ENCODE measurements around the gene FGD2.

DNA sequence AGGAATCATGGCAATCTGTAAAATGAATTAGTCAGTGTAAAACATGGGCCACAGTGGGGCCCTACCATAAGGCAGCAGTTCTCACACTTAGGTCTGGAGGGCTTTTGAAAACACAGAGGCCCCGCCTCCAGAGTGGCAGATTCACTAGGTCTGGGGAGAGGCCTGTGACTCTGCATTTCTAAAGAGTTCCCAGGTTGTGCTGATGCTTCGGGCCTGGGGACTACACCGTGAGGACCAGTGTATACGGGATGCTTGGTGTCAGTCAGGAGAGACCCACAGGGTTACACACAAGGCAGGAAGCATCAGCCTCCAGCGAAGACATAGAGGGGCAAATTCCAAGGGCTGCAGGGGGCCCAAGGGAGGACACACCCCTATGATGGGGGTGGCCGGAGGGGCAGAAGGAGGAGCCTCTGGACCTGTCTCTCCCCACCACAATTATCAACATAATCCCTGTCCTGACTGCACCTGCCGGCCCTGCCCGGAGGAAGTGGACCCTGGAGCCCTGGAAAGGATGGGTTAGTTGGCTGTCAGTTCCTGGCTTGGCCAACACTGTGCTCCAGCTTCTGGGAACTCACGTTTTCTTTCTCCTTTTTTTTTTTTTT is 46.7 kb downstream of the FGD2 start:
- TF ChIP-seq, protein P1, sequence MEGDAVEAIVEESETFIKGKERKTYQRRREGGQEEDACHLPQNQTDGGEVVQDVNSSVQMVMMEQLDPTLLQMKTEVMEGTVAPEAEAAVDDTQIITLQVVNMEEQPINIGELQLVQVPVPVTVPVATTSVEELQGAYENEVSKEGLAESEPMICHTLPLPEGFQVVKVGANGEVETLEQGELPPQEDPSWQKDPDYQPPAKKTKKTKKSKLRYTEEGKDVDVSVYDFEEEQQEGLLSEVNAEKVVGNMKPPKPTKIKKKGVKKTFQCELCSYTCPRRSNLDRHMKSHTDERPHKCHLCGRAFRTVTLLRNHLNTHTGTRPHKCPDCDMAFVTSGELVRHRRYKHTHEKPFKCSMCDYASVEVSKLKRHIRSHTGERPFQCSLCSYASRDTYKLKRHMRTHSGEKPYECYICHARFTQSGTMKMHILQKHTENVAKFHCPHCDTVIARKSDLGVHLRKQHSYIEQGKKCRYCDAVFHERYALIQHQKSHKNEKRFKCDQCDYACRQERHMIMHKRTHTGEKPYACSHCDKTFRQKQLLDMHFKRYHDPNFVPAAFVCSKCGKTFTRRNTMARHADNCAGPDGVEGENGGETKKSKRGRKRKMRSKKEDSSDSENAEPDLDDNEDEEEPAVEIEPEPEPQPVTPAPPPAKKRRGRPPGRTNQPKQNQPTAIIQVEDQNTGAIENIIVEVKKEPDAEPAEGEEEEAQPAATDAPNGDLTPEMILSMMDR (conservative IDR thresholded peaks at IDR 0.05; ENCODE audit: low read length): no peak
- no peak for TF ChIP-seq EZH2phosphoT487 (IDR thresholded peaks at IDR 0.05; ENCODE audit: borderline replicate concordance)

Data from Loucy (cell line).